Left renal pelvis (tissue), 4 donors: Measurements from ENCODE around the gene CAMTA1. TPM values are rescaled to one million over a fixed set of nuclear protein-coding genes. Genes with fewer than 3 reads are reported as not detected.
A peak's percentile ranks its signal among the peaks of the same experiment; 100 is the strongest.

Experiments
- DNase-seq, 4 donors: peaks; one replicate each; pipeline ENCODE4 v3.0.0-alpha.2; 2013; ENCODE audit warnings: low read depth in 4 of 4, low spot score in 3 of 4
- polyA plus RNA-seq, 4 donors: library from polyadenylated mRNA; unstranded; fragments of 120-200 nt; gene quantifications; one replicate each; pipeline ENCODE4 v1.2.1, GENCODE V29; 2013; ENCODE audit not compliant: insufficient read length in 4 of 4

The CAMTA1 gene
- polyA plus RNA-seq, 4 donors: 50.7 to 99.9 (median 87.8) TPM

DNA sequence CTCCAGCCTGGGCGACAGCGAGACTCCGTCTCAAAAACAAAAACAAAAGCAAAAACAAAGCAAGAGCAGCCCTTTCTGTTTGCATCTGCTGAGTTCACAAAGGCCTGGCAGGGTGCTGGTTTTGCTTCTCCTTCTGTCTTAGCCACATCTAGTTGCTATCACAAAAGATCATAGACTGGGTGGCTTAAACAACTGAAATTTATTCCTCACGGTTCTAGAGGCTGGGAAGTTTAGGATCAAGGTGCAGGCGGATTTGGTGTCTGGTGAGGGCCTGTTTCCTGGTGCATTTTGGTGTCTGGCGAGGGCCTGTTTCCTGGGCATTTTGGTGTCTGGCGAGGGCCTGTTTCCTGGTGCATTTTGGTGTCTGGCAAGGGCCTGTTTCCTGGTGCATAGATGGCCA is 471.3 kb downstream of the CAMTA1 start:
- no peak for DNase-seq

DNA sequence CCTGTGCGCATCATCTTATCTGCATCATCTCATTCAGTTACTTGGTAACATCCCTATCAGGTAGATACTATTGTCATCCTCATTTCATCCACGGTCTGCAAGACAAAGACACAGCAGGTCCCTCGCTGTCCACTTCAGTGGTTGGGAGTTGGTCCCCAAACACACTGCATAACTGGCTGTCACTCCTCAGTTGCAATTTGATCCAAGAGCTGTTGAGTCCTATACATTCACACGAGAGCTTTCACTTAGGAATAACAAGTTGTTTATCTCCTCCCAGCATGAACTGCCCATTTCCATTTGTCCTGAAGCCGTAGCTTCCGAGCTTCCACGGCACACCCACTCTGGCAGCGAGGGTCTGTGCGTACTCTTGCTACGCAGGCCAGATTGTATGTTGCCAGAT is 472.0 kb downstream of the CAMTA1 start:
- no peak for DNase-seq

DNA sequence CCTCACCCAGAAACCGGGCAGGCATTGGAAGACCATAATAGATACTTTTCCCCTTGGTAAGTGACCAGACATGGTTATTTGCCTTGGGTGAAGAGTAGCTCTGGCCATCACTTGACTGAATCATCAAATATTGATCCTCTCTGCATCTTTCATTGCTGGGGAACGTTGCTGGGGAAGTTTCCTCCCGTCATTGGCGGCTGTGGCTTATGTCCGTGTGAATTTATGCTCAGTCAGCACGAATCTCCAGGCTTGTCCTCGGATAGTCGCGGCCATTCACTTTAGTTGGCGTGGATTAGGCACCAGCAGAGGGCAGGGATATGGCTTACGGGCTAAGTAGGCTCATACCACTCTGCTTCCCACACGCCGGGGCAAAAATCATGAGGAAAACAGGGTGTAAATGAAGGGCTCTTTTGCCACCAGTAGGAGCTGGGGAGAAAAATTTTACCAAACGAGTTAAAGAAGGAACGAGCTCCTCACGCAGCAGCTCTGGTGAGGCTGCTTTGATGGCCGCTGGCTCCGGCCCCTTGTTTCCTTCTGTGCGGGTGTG is 473.4 kb downstream of the CAMTA1 start:
- DNase-seq: no peak

DNA sequence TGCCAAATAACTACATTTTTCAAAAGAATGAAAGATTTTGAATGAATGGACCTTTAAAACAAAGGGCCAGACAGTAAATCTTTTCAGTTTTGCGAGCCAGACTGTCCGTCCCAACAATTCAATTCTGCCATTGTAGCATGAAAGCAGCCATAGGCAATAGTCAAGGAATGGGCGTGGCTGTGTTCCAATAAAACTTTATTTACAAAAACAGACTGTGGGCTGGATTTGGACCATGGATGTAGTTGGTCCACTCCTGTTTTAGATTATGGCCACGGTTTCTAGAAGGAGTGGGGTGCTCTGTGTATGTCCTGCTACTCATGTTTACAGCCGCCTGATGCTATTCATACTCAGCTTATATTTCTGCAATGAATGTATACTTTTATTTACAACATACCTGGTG is 474.7 kb downstream of the CAMTA1 start:
- DNase-seq: no peak

DNA sequence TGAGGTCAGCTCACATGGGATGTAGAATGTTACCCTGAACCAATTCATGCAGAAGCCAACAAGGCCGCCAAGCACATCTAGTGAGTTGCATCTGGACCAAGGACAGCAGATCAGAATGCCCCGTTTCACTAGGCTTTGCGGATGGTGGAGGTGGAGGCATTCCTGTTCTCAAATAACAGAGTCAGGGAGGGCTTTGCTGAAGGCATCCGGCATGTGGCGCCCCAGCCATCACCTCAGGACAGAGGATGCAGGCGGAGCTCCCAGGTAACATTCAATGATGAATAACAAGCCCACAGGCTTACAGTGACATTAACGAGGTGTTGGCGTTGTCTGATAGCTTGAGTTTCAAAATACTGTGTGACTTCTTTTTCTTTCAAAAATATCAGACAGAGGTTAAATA is 476.2 kb downstream of the CAMTA1 start:
- DNase-seq: no peak

DNA sequence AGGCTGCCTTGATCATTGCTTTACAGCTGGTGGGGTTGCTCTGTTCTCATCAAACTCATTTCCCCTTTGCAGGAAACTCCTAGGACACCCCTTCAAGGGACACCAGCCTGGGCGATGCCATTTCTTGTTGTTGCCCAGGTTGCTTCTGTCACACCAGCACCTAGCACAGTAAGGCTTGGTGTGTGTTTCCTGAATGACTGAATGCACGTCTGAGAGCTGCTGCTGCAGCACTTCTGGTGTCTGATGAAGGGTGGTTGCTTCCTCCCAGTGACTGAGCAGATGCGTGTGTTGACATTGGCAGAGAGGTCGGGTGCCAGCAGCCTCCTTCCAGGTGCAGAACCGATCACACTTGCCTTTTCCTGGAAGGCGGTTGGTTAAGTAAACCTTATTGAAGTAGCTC is 477.4 kb downstream of the CAMTA1 start:
- DNase-seq: no peak

DNA sequence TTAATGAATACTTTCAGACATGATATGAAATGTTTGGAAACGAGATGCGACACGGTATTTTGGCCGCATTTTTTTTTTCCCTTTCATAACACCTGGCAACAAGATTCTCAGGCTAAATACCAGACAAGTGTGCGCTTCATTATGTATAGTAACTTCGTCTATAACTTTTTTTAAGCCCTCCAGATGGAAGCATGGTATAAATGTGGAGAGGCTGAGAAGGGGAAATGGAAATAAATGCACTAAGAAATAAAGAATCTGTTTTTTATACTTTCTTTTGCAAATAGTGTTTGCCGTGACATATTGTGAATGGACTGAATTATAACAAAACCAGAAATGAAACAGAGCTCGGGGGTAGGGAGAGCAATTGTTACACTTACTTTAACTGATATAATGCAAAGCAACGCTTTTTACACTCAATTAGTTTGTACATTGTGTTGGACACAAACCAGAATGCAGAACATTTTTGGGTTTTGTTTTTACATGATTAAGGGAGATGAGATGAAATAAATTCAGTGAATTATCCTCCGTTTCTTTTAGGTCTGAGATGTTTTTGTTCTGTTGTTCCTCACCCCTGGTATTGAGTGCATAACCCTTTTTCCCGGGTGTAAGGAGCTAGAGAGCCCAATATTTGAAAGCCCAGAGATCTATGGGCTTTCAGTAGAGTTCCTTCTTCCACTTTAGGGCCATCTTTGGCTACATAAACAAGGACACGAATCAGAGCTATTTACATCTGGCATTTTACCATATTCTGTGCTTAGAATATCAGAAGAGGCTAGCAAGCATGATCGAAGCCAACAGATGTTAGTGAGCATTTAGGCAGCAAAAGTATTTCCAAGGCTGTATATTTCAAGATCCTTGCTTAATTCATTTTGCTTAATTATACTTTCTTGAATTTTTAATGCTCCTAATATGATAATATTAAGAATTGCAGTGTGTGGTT is 478.0 kb downstream of the CAMTA1 start:
- no peak for DNase-seq

DNA sequence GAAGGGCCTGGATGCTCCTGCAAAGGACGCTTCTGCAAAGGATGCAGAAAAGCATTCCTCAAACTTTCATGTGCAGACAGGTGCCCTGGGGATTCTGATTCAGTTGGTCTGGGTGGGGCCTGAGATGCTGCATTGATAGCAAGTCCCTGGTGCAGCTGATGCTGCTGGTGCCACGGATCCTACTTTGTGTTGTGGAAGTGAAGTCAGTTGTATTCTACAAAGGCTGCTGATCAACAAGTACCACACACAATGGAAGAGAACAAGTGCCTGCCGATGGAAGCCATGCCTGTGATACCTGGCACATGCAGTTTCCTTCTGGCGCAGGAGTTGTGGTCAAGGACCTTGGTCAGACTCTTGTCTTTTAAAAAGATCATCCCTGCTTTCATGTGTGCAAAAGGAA is 478.8 kb downstream of the CAMTA1 start:
- DNase-seq: no peak

DNA sequence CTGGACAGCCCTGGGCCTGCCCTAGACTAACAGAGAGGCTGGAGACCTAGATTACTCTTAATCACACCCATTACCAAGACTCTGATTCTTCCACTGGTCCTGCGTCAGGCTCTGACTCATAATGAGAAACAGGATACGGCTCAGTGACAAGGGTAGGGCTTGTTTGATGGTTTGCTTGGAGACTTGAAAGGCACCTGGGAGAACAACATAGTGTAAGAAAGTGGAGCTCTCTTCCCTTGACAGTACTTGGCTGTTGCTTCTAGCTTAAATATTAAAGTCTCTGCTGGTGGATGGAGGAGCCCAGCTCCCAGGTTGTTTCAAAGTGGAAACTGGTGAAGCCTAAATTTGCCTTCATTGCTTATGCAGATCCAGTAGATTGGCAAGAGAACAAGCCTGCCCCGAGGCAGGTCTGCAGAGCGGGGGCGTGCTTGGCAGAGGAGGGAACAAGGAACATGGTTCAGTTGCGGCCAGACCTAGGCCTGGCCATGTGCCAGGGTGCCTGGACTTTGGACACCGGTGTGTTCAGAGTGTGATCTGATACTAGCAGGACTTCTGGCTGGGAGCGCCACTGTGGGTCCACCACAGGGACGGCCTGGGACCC is 480.6 kb downstream of the CAMTA1 start:
- DNase-seq: peak in 2 of 4 donors; percentile 27 to 43

DNA sequence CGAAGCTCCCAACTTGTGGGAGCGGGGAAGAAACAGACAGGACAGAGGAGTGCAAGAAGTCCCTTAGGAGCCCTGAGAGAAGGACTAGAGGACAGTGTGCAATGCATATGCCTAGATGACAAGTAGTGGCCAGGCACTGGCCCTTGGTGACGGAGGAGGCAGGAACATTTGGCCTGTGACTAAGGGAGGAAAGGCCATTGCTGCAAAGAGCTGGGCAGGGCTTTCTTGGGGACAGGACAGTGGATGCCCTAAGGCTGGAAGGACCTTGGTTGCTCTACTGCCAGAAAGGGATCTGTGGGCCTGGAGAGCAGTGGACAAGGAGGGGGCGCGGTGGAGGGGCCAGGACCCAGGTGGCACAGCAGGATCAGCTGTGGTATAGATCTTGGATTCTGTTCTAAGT is 481.3 kb downstream of the CAMTA1 start:
- DNase-seq: no peak

DNA sequence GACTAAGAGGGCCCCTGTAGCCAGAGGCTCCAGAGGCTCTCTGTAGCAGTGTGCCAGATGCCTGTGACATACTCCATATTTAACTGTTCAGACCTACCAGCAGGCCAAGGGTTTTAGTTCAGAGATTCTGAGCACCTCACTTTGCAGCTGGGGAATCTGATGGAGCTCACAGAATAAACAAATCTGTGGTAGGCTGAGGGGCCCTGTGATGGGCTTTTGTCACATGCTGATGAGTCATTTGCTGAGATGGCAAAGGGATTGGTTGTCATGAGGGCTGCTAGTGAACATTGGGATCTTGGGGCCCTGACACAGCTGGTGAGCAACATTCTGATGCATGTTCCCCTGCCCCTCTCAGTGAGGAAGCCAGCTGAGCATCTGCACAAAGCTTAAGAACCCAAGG is 482.2 kb downstream of the CAMTA1 start:
- no peak for DNase-seq

DNA sequence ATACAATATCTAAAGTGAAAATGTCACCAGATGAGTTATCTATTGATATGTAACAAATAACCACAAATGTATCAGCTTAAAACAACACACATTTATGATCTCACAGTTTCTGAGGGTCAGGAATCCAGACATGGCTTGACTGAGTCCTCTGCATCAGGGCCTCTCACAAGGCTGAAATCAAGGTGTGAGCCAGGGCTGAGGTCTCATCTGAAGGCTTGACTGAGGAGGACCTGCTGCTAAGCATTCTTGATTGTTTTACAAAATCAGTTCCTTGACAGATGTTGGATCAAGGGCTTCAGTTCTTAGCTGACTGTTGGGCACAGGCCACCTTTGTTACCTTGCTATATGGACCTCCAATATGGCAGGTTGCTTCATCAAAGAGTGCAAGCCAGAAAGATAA is 483.7 kb downstream of the CAMTA1 start:
- DNase-seq: no peak

DNA sequence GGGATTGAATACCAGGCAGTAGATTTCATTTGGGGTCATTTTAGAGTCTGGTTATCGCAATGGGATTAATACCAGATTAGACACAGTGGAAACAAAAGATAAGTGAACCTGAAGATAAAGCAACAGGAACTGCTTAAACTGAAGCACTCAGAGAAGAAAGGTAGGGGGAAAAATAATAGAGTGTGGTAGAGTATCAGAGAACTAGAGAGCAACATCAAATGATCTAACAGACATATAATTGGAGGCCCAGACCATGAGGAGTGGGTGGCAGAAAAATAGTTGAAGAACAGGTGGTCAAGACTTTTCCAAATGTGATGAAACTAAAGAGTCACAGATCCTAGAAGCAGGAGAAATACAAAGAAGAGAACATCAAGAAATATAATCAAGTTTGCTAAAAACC is 484.3 kb downstream of the CAMTA1 start:
- DNase-seq: no peak

DNA sequence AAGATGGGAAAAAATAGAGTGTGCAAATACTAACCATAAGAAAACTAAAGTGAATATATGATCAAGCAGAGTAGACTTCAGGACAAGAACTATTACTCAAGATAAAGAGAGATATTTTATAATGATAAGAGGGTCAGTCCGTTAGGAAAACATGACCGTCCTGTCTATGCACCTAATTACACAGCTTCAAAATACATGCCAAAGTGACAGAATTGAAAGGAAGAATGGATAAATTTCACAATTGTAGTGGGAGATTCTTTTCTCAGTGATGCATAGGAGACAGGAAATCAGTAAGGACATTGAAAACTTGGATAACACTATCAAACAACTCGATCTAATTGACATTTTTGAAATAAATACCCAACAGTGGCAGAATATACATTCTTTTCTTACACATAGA is 489.0 kb downstream of the CAMTA1 start:
- DNase-seq: no peak

DNA sequence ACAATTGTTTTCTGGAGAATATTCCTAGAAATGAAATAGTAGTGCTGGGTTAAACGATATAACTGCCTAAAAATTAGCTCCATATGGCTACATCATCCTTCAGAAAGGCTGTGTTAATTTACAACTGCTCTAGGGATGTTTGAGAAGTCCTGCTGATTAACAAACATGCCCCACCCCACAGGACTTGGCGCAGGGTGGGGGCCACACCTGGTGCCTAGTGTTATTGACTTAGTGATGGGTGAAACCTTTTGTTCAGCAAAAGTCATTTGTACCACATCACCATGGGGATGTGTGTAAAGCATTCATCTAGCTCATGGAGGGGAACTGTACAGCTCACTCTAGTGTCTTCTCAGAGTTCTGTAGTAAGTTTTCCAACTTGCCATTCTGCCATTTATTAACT is 492.8 kb downstream of the CAMTA1 start:
- DNase-seq: no peak

DNA sequence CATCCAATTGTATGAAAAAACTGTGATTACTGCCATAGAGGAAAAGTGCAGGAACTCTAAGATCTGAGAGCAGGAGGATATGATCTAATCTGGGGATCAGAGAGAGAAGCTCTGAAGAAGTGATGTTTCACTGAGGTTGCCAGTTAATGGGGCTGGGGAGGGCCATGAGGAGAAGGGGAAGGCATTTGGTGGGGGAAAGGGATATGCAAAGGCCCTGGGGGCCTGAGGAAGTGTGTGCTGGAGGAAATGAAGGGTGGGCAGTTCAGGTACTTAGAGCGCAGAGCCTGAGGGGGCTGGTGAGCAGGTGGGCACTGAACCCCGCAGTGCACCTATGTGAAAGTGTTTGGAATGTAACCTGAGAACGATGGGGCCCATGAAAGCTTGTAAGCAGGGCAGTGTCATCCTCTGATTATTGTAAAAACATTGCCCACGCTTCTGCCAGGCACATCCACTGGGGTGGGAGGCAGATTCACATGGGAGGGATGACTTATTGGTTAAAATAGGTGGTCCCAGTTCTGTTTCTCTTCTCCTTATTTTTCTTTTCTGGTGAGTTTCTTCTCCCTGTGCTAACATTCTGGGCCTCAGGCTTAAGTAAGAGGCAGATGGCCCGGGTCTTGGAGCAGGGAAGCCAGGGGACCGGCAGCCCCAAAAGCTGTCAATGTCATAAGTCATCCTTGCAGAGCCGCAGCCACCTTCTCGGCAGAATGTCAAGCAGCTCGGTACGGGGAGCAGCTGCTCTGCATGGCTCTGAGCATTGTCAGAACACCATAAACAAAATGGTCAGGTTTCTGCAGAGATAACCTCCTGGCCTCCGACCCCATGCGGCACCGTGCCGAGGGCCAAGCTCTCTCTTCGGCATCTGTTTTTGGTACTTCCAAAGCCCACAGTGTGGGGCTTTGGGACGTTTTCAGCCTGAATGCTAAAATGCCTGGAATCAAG is 493.8 kb downstream of the CAMTA1 start:
- DNase-seq: no peak

DNA sequence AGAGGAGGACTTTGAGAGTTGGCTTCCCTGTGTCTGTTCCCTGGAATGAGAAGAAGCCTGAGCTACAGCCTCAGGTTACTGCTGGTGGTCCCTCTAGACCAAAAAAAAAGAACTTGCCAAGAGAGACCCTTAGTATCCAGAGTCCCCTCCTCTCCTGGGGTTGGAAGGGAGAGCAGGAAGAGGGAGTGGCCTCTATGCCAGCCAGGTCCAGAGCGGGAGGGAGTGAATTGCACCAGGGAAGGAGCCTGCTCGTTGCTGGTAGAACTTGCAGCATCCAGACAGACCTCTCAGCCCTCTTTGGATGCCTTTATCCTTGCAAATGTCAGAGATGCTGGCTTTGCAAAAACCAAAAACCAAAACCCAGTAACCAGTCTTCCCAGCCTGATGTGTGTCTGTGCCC is 494.5 kb downstream of the CAMTA1 start:
- no peak for DNase-seq

DNA sequence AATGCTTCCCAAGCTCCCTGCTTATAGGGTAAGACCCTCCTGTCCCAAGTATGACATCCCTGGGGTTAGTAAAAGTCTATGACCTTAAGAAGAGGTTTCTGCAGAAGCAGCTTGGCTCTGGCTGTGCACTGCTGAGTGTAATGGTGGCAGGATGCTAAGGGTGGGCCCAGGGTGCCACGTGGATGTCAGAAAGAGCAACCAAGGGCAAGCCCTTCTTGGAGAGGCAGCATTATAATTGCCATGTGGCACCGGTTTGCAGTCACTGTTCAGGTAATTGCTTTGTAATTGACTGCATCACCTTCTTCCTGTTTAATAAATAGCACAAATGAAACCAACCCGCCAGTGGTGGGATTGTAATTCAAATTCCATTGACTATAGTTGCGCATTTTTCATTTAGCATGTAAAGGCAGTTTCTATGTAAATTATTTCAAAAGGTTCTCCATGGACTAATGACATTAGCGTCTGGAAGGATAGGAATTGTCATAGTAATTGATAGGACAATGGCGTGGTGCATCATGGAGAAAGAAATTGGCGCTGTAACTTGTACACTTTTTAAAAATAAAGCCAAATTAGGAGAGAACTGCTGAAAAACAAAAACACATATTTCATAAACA is 495.2 kb downstream of the CAMTA1 start:
- DNase-seq: no peak

DNA sequence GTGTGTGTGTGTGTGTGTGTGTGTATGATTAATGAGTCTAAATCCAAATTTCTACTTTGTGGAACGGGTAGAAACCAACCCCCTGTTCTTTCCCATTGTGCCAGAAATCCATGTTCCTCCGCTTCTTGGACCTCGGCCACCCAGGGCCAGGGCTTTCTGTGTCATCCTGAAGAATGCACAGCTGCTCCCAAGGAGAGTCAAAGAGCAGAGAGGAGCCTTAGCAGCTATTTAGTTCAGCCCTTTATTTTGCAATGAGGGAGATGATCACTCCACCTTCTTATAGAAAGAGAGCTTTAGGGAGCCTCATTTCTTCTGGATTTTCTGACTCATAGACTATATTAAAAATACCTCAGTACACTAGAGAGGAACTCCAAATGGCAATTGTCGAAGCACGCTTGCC is 496.6 kb downstream of the CAMTA1 start:
- DNase-seq: no peak

DNA sequence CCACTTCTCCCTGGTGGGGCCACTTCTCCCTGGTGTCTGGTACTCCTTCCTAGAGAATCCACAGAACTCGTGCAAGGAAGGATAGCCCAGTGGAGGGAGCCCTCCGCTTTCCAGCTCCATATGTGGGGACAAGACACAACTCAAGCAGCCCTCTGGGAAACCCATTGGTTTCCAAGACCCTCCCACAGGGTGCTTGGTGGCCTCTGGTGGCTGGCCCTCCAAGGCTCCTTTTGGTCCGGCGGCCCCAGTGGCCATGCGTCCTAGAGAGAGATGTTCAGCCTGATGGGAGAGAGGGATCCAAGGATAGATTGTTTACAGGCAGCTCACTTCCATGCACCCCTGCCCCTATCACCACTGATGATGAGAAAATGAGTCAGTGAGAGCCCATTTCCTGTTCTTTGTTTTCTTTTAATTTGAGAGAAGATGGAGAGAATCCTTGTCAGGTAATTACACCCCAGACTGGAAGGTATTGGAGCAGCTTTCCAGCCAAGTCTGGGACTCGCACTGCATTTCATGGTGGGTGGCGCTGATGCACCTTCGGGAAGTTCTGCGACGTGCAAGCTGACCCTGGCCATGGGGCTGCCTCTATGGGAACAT is 499.7 kb downstream of the CAMTA1 start:
- DNase-seq: no peak
